ENCODE data around the gene GPX5.
"Not testable (repeated sequence)": the region's sequence is repeated elsewhere in the genome, so short reads cannot be mapped to it uniquely, and the experiment has no call there.

The GPX5 gene

GRCh38 chr6:28525496-28526039 lies at the start of gene GPX5:
Gene GPX5, plus strand, starts transcription at chr6:28525881. Its CDS starts 133 bp downstream, at chr6:28526014.
- FAIRE-seq: no peak

DNA sequence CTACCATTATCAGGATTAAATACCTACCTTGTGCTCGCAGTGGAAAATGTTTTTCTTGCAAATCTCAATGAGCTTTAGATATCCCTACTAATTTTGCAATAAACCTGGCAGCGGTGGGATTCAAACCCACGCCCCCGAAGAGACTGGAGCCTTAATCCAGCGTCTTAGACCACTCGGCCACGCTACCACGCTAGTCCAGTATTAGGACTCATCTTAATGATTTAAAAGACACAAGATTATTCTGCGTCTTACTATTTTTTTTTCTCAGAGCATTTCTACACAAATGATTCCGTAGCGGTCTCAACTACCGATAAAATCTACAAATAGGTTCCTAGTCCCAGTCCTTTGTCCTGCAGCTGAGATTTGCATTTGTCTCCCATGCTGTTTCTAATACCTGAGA lies 47.2 kb upstream of the GPX5 start:
- no peak for FAIRE-seq

DNA sequence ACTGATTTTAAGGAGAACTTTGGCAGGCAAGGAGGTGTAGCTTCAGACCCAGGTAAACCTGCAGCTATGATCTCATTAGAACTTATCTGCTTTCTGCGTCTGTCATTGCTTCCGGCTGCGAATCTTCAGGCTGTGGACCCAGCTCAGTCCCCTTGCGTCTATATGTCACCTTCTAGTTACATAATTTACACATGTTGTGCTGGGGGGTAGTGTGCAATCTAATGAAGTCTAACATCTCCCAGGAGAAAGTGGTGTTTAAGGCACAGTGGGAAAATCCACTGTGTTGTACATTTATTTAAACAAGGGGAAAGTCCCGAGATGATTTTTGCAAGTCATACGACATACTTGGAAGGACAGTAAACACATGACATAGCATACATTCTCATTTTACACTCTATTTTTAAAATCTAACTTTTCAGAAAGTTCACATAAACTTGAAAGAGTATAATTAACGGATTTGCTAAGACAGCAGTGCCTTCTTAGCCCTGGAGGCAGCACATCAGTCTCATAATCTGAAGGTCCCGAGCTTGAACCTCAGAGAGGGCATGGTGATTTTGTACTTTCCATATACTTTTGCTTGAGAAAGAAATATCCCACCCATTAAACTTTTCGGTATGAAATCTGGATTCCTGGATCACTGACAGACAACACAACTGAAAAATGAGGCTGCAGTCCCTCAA lies 45.3 kb upstream of the GPX5 start:
- no peak for FAIRE-seq

DNA sequence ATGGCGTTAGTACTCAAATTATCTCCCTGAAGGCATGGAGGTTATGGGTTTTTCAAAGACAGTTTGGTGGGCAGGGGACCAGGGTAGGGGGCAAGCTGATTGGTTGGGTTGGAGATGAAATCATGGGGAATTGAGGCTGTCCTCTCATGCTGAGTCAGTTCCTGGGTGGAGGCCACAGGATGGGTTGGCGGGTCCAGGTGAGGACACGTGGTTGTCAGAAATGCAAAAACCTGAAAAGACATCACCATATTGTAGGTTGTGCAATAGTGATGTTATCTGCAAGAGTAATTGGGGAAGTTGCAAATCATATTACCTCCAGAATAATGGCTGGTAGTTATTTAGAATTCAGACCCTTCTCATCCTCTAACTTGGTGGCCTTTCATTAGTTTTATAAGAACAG lies 40.2 kb upstream of the GPX5 start:
- no peak for FAIRE-seq

DNA sequence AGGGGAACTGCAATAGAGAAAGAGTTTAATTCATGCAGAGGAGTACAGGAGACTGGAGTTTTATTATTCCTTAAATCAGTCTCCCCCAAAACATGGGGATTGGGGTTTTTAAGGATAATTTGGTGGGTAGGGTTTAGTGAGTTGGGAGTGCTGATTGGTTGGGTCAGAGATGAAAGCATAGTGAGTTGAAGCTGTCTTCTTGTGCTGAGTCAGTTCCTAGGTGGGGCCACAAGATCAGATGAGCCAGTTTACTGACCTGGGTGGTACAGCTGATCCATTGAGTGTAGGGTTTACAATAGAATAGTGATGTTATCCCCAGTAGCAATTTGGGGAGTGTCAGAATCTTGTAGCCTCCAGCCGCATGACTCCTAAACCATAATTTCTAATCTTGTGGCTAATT lies 39.1 kb upstream of the GPX5 start:
- FAIRE-seq: no peak

DNA sequence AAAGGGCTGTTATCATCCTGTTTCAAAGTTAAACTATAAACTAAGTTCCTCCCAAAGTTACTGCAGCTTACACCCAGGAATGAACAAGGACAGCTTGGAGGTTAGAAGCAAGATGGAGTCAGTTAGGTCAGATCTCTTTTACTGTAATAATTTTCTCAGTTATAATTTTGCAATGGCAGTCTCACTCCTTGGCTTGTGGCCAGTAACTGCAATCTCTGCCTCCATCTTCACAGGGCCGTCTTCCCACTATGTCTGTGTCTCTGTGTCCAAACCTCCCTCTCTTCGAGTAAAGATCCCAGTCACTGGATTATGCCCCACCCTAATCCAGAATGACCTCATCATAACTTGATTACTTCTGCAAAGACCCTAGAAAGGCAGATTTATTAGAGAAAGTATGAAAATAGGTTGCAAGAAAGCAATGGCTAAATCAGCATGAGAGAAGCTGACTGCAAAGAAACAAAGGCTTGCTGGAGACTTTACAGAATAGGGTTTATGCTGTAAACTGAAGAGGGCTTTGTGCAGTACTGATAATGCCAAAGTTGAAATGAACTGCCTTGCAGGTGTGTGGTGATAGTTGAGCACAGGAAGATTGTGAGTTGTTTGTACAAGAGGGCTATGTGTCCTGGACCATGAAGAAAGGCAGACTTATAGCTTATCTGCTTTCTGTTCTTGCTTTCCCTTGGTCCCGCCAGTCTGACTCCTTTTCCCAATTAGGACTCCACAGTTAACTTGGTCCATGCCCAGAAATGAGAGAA lies 38.5 kb upstream of the GPX5 start:
- FAIRE-seq: no peak

- FAIRE-seq: no peak
Observed at GRCh38 chr6:28488916-28489365, 36.7 kb upstream of the GPX5 start.

DNA sequence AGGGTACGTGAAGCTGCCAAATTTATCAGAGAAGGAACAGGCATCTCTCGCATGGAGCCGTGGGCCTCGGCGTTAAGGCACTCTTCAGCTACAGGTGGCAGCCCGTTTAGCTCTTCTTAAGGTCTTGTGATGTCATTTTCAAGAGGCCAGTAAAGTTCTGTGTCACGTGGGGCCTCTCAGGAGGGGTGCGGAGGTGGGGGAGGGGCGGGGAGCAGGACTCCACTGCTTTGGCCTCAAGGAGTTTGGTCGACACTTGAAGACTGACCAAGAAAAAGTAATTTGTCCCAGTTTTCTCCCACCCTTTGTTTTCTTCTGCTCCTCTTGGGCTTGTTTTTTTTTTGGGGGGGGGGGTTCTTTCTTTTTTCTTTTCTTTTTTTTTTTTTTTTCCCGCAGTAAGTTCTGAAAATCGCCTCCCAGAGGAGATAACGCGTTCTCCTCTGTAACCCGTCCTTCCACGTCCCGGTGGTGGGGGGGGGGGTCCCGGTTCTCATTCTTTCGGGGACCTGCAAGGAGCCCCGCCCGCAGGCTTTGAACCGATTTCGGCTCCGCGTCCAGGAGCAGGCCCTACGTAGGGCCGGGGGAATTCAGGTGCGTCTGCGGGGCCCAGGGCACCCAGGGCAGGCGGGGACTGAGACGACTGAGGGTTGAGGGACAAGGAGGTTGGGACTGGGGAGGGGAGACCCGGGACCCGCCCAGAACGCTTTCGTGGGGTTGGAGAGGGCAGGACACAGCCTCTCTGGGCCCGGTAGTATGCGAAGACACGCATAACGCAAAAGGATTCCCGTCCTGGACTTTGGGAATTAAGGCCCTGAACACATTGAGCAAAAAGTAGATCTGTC lies 36.1 kb upstream of the GPX5 start:
- no peak for FAIRE-seq

DNA sequence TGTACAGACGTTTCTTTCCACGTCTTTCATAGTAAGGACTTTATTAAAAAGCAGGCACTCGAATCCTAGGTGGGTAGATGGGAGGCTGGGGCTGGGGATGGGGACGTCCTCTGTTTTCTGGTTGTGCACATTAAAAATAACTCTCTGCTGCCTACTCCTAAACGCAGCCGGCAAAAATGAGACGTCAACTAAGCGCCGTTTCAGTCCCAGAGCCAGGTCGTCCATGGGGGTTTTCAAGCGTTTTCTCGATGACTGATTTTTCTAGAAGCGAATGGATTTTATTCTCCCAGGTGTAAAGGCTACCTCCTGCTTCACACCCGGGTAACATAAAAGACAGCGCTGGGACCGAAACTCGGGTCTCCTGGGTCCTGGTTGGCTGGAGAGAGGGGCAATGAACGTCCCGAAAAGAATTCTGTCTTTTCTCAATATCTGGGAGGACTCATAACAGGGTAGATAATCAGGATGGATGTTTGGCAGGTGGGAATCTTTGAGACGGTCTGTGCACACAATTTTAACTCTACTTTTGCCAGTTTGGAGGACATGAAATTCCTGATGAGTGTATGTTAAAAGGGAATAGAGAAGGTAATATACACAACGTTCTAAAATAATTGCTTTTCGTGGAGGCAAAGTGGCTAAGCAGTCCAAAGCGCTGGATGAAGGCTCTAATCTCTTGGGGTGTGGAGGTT lies 35.3 kb upstream of the GPX5 start:
- FAIRE-seq: no peak

DNA sequence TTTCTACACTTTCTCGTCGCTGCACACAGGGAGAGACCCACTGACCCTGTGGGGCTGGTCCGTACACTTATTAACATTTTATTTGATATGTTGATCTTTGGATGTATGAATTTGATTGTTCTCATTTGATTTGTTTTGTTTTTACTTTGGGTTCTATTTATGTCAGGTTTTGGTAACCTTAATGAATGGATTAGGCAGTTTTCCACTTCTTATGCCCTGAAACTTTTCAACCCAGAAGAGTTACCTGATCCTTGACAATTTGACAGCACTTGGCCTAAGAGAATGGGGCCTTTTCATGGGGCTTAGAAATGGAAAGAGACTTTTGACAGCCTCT lies 33.7 kb upstream of the GPX5 start:
- no peak for FAIRE-seq

- peak; percentile 72 for FAIRE-seq
Observed at GRCh38 chr6:28496099-28496779, 29.4 kb upstream of the GPX5 start.

DNA sequence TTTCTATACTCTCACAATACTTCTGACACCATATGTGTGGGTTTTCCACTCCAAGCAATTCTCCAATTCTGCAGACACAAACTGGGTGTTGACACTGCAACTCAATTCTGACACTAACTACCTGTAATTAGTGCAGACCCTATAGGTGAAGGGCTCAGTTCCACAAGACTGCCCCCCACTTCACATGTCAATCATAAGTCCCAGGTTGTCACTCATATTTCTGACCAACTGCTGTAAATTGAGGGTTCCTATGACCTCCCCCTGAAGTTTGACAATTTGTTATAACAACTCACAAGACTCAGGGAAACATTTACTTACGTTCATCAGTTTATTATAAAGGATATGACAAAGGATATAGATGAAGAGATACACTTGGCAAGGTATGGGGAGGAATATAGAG lies 28.4 kb upstream of the GPX5 start:
- FAIRE-seq: no peak

DNA sequence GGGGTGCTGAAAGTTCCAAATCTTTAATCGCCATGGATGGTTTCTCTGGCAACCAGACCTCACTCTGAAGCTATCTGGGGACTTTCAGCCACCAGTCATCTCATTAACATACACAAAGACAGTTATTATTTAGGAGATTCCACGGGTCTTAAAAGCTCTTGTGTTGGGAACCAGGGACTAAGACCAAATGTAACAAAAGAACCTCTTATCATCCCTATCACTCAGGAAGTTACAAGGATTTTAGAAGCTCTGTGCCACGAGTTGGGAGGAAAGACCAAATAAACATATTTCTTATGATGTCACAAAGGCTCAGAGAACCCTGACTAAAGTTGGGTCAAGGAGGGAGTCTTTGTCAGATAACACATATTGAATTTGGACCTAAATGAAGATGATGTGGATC lies 27.8 kb upstream of the GPX5 start:
- FAIRE-seq: no peak

GRCh38 chr6:28501259-28501658 lies 24.4 kb upstream of the GPX5 start:
- no peak for FAIRE-seq

GRCh38 chr6:28502136-28502535 lies 23.5 kb upstream of the GPX5 start:
- FAIRE-seq: not testable (repeated sequence)

DNA sequence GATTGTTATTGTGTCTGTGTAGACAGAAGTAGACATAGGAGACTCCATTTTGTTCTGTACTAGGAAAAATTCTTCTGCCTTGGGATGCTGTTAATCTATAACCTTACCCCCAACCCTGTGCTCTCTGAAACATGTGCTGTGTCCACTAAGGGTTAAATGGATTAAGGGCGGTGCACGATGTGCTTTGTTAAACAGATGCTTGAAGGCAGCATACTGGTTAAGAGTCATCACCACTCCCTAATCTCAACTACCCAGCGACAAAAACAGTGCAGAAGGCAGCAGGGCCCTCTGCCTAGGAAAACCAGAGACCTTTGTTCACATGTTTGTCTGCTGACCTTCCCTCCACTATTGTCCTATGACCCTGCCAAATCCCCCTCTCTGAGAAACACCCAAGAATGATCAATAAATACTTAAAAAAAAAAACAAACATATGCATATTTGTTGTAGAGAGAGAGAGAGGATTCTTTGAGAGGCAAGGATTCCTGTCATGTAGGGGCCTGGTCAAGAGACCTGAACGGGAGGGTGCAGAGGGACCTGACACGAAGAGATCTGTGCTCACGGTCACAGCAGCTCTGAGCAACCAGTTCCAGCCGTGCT lies 22.9 kb upstream of the GPX5 start:
- not testable (repeated sequence) for FAIRE-seq

GRCh38 chr6:28505733-28506132 lies 19.9 kb upstream of the GPX5 start:
- FAIRE-seq: no peak

GRCh38 chr6:28506807-28507475 lies 18.7 kb upstream of the GPX5 start:
- FAIRE-seq: no peak

DNA sequence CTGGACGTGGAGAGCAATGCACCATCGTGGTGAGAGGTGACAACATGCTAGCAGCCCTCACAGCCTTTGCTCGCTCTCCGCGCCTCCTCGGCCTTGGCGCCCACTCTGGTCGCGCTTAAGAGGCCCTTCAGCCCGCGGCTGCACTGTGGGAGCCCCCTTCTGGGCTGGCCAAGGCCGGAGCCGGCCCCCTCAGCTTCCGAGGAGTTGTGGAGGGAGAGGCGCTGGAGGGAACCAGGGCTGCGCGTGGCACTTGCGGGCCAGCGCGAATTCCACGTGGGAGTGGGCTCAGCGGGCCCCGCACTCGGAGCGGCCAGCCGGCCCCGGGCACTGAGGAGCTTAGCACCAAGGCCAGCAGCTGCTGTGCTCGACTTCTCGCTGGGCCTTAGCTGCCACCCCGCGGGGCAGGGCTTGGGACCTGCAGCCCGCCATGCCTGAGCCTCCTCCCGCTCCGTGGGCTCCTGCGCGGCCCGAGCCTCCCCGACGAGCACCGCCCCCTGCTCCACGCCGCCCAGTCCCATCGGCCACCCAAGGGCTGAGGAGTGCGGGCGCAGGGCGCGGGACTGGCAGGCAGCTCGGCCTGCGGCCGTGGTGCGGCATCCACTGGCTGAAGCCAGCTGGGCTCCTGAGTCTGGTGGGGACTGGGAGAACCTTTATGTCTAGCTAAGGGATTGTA lies 13.9 kb upstream of the GPX5 start:
- FAIRE-seq: no peak

- FAIRE-seq: not testable (repeated sequence)
Observed at GRCh38 chr6:28512387-28512786, 13.3 kb upstream of the GPX5 start.

- FAIRE-seq: no peak
Observed at GRCh38 chr6:28515676-28516075, 10.0 kb upstream of the GPX5 start, which contains the start of gene GPX6. Gene GPX6, minus strand, starts transcription at chr6:28515793. Its CDS starts 50 bp downstream, at chr6:28515743.

All from A204.1 (cell line).